Stomach (tissue), 9 donors: ENCODE measurements around the gene SCGN. TPM values are rescaled to one million over a fixed set of nuclear protein-coding genes. Genes with fewer than 3 reads are reported as not detected.

Experiments
- DNase-seq, 2 donors: peaks; one replicate each; pipeline versions ENCODE4 v3.0.0 to v3.0.0-alpha.2; 2013 to 2019
- H3K27ac ChIP-seq, 5 donors: fragments of 200-600 bp in 4 of 5; sonication (generic) in 4 of 5; one replicate each; pipeline ENCODE4 v1.5.1; 2013 to 2019; ENCODE audit warnings: mild to moderate bottlenecking in 1 of 5, moderate library complexity in 1 of 5
- H3K27me3 ChIP-seq, 3 donors: fragments of 200-600 bp; sonication (generic); one replicate each; pipeline ENCODE4 v1.5.1; 2017 to 2019; ENCODE audit warnings: mixed run types in 1 of 3
- H3K36me3 ChIP-seq, 4 donors: fragments of 200-600 bp; sonication (generic); 1 replicate in 3 of 4; 2 replicates in 1 of 4; pipeline ENCODE4 v1.5.1; 2016 to 2019
- H3K4me1 ChIP-seq, 4 donors: fragments of 200-600 bp; sonication (generic); one replicate each; pipeline ENCODE4 v1.5.1; 2016 to 2019
- H3K4me3 ChIP-seq, 4 donors: fragments of 200-600 bp; sonication (generic) in 3 of 4; one replicate each; pipeline ENCODE4 v1.5.1; 2016 to 2019; ENCODE audit warnings: mild to moderate bottlenecking in 1 of 4
- H3K9me3 ChIP-seq, 4 donors: fragments of 200-600 bp; sonication (generic); one replicate each; pipeline ENCODE4 v1.5.1; 2016 to 2019
- CTCF ChIP-seq, 7 experiments: fragments of 450-650 bp in 4 of 7; fragments of 200-600 bp in 3 of 7; sonication (generic) in 3 of 7; IDR thresholded peaks; one replicate each; pipeline ENCODE4 v1.5.1; 2016 to 2019; ENCODE audit warnings: antibody characterized with exemption in 7 of 7, control low read depth in 2 of 7, mild to moderate bottlenecking in 1 of 7
- EP300 ChIP-seq: sonication (generic); formaldehyde crosslinking; IDR thresholded peaks from one replicate; pipeline ENCODE4 v1.6.1; 2017; ENCODE audit warnings: antibody characterized with exemption
- POLR2A ChIP-seq, 4 donors: fragments of 450-650 bp; IDR thresholded peaks; one replicate each; pipeline ENCODE4 v1.6.1; 2016; ENCODE audit warnings: antibody characterized with exemption in 4 of 4, control low read depth in 2 of 4, mild to moderate bottlenecking in 1 of 4, moderate library complexity in 1 of 4
- POLR2AphosphoS5 ChIP-seq, 3 donors: sonication (generic); formaldehyde crosslinking; IDR thresholded peaks; one replicate each; pipeline ENCODE4 v1.6.1; 2016; ENCODE audit warnings: antibody characterized with exemption in 3 of 3
- WGBS, 5 donors: extraction: QIAGEN DNeasy Blood & Tissue Kit in 3 of 5; methylation state at CpG; one replicate each; pipeline versions ENCODE4 v1.1.5 to v1.1.7; 2013 to 2018; 5-methylcytosine and 5-hydroxymethylcytosine counted together
- intact Hi-C: fragments of 100-400 bp; cut with DNase I; formaldehyde crosslinking; loops from one replicate; pipeline ENCODE4 v1.15.1; 2023; ENCODE audit warnings: low total_unique reads
- polyA plus RNA-seq, 3 donors: library from polyadenylated mRNA; stranded (reverse); fragments of 200-250 nt; gene quantifications; one replicate each; pipeline ENCODE4 v1.2.3, GENCODE V29; 2013
- total RNA-seq, 5 donors: library from RNA; depleted of rRNA; stranded (reverse); fragments of >200 nt; gene quantifications; one replicate each; pipeline versions ENCODE4 v1.1.0 to v1.2.3, GENCODE V29; 2014 to 2016
- donor health status: healthy with polysubstance abuse.
- donor health status: Bipolar disorder and iron deficiency.
- donor health status: healthy.

The SCGN gene
- total and polyA plus RNA-seq, 8 donors: 0.89 to 11.9 (median 3.0) TPM; not detected in 1

- Histone ChIP-seq H3K4me3 (no peak overlapping the region), H3K9me3 (no peaks in the 10 kb centered on the region), H3K36me3 (no peaks in the 10 kb centered on the region), H3K4me1 (no peaks in the 10 kb centered on the region), H3K27ac (no peak overlapping the region), H3K27me3 (peaks cover 0 to 3% (median 0%) of the 10 kb centered on the region in 3 donors)
- TF ChIP-seq POLR2A (IDR thresholded peaks at IDR 0.05) (no peak), POLR2AphosphoS5 (IDR thresholded peaks at IDR 0.05) (no peak), EP300 (no peak), CTCF (IDR thresholded peaks at IDR 0.05) (no peak)
- WGBS, 5 donors: 76 to 91% (median 85%) methylated on average over 2 of the region's 2 CpGs
- intact Hi-C loops: no loop called here
- no peak for DNase-seq
Measured at GRCh38 chr6:25695671-25696070, 43.7 kb downstream of the SCGN start.

GRCh38 chr6:25697537-25698340, 45.7 kb downstream of the SCGN start:
- DNase-seq: no peak
- Histone ChIP-seq H3K4me3 (no peak overlapping the region), H3K9me3 (no peaks in the 10 kb centered on the region), H3K27me3 (no peaks in the 10 kb centered on the region), H3K27ac (no peak overlapping the region), H3K36me3 (no peaks in the 10 kb centered on the region), H3K4me1 (no peaks in the 10 kb centered on the region)
- intact Hi-C loops: no loop called here
- 54 to 68% (median 68%) methylated on average over 1 of the region's 1 CpG for WGBS, 5 donors
- no peak for TF ChIP-seq POLR2A (IDR thresholded peaks at IDR 0.05)
- no peak for TF ChIP-seq EP300
- no peak for TF ChIP-seq CTCF (IDR thresholded peaks at IDR 0.05)
- TF ChIP-seq POLR2AphosphoS5 (IDR thresholded peaks at IDR 0.05): no peak

- H3K36me3 ChIP-seq: no peaks in the 10 kb centered on the region
- H3K27me3 ChIP-seq: no peaks in the 10 kb centered on the region
- intact Hi-C loops: no loop called here
- H3K4me1 ChIP-seq: no peaks in the 10 kb centered on the region
- no peak overlapping the region for H3K27ac ChIP-seq
- no peak for DNase-seq
- no peaks in the 10 kb centered on the region for H3K9me3 ChIP-seq
- no peak overlapping the region for H3K4me3 ChIP-seq
- TF ChIP-seq EP300: no peak
- TF ChIP-seq POLR2A (IDR thresholded peaks at IDR 0.05): no peak
- TF ChIP-seq POLR2AphosphoS5 (IDR thresholded peaks at IDR 0.05): no peak
- TF ChIP-seq CTCF (IDR thresholded peaks at IDR 0.05): no peak
- WGBS, 5 donors: 15 to 35% (median 17%) methylated on average over 3 of the region's 3 CpGs
Measured at GRCh38 chr6:25698631-25699030, 46.6 kb downstream of the SCGN start.

- Histone ChIP-seq H3K4me1 (no peaks in the 10 kb centered on the region), H3K36me3 (no peaks in the 10 kb centered on the region), H3K27me3 (no peaks in the 10 kb centered on the region), H3K4me3 (no peak overlapping the region), H3K27ac (no peak overlapping the region), H3K9me3 (no peaks in the 10 kb centered on the region)
- 94 to 100% (median 97%) methylated on average over 4 of the region's 4 CpGs for WGBS, 5 donors
- intact Hi-C loops: no loop called here
- DNase-seq: no peak
- no peak for TF ChIP-seq CTCF (IDR thresholded peaks at IDR 0.05)
- no peak for TF ChIP-seq POLR2A (IDR thresholded peaks at IDR 0.05)
- TF ChIP-seq POLR2AphosphoS5 (IDR thresholded peaks at IDR 0.05): no peak
- TF ChIP-seq EP300: no peak
Measured at GRCh38 chr6:25699649-25700048, 47.6 kb downstream of the SCGN start.
